Endothelial cell of umbilical vein (primary cell): Measurements from ENCODE around the gene GAL3ST2. TPM values are rescaled to one million over a fixed set of nuclear protein-coding genes. Genes with fewer than 3 reads are reported as not detected.

ENCODE experiments used
- BruUV-seq: library from RNA; stranded (reverse); fragments of 400-500 nt; replicated peaks from 2 replicates; lab custom pipeline; 2021; lab: Mats Ljungman, UMichigan
- CTCF ChIA-PET: fragments of 300-600, 350-600 bp; sonication (Branson Sonifier 250); formaldehyde crosslinking; loops from one replicate; lab custom pipeline; 2021; ENCODE audit warnings: antibody characterized with exemption, inconsistent platforms; lab: Charles Lee
- POLR2A ChIA-PET: fragments of 300-600, 350-600 bp; sonication (Branson Sonifier 250); formaldehyde crosslinking; loops from one replicate; lab custom pipeline; 2021; ENCODE audit warnings: antibody characterized with exemption, inconsistent platforms; lab: Charles Lee
- DNase-seq: peaks from one replicate; pipeline ENCODE4 v3.0.0-alpha.2; 2011; ENCODE audit warnings: low read depth, low spot score
- FAIRE-seq: peaks from 2 replicates; lab custom pipeline; 2011; peaks lifted over from hg19 to GRCh38; lab: Jason Lieb, UNC
- H2AFZ ChIP-seq: 2 replicates; pipeline ENCODE4 v1.6.0; 2012; ENCODE audit warnings: low read depth, low read length, control low read depth, inconsistent platforms
- H3K27ac ChIP-seq: 2 replicates; pipeline ENCODE4 v1.5.1; 2011; ENCODE audit warnings: low read depth, mild to moderate bottlenecking, control low read depth, low read length, moderate library complexity; ENCODE audit not compliant: insufficient read depth
- H3K27me3 ChIP-seq, 2 experiments: 2 replicates each; pipeline versions ENCODE4 v1.6.0 to v1.6.1; 2011; ENCODE audit warnings: low read length in 2 of 2, mixed read lengths in 1 of 2; ENCODE audit not compliant: control insufficient read depth in 2 of 2, insufficient read depth in 2 of 2
- H3K36me3 ChIP-seq, 2 experiments: 2 replicates in 1 of 2; 3 replicates in 1 of 2; pipeline ENCODE4 v1.5.1; 2011; ENCODE audit warnings: low read length in 2 of 2, mild to moderate bottlenecking in 1 of 2, moderate library complexity in 1 of 2; ENCODE audit not compliant: control insufficient read depth in 2 of 2, insufficient read depth in 2 of 2; ENCODE audit errors: extremely low read depth in 1 of 2
- H3K4me1 ChIP-seq: 3 replicates; pipeline ENCODE4 v1.5.1; 2011; ENCODE audit warnings: mild to moderate bottlenecking, low read length; ENCODE audit not compliant: control insufficient read depth, insufficient read depth; ENCODE audit errors: extremely low read depth
- H3K4me2 ChIP-seq: 2 replicates; pipeline ENCODE4 v1.6.1; 2011; ENCODE audit warnings: low read length, control low read depth, mixed read lengths; ENCODE audit not compliant: insufficient read depth
- H3K4me3 ChIP-seq, 3 experiments: fragments of 200-600 bp in 1 of 3; sonication (generic), shearing (Covaris generic) in 1 of 3; replicated peaks in 1 of 3; 2 replicates each; pipeline ENCODE4 v1.5.1; 2011 to 2016; ENCODE audit warnings: control low read depth in 3 of 3, low read length in 3 of 3, mild to moderate bottlenecking in 2 of 3, inconsistent platforms in 1 of 3, low read depth in 1 of 3, moderate library complexity in 1 of 3; ENCODE audit not compliant: insufficient read depth in 1 of 3
- H3K79me2 ChIP-seq: 2 replicates; pipeline ENCODE4 v1.6.0; 2012; ENCODE audit warnings: low read length, inconsistent platforms; ENCODE audit not compliant: control insufficient read depth, insufficient read depth
- H3K9ac ChIP-seq: replicated peaks from 2 replicates; pipeline ENCODE3; 2011; ENCODE audit warnings: low read length, control low read depth; ENCODE audit not compliant: insufficient read depth; ENCODE audit errors: extremely low read depth
- H3K9me1 ChIP-seq: replicated peaks from 3 replicates; pipeline ENCODE4 v1.6.0; 2011; ENCODE audit warnings: mild to moderate bottlenecking, low read length; ENCODE audit not compliant: control insufficient read depth, insufficient read depth; ENCODE audit errors: extremely low read depth
- H3K9me3 ChIP-seq: replicated peaks from 2 replicates; pipeline ENCODE4 v1.5.1; 2012; ENCODE audit warnings: low read length, inconsistent platforms; ENCODE audit not compliant: control insufficient read depth, insufficient read depth
- H4K20me1 ChIP-seq: replicated peaks from 2 replicates; pipeline ENCODE3; 2011; ENCODE audit warnings: mild to moderate bottlenecking, low read length; ENCODE audit not compliant: control insufficient read depth, insufficient read depth; ENCODE audit errors: extremely low read depth
- EZH2 ChIP-seq: IDR thresholded peaks from 2 replicates; pipeline ENCODE4 v1.6.1; 2012; ENCODE audit warnings: borderline replicate concordance, low read depth, mild to moderate bottlenecking, moderate library complexity, low read length, inconsistent platforms; ENCODE audit not compliant: severe bottlenecking
- FOS ChIP-seq: IDR thresholded peaks from 2 replicates; pipeline ENCODE4 v1.6.1; 2011; ENCODE audit warnings: mild to moderate bottlenecking, low read length, moderate library complexity, borderline replicate concordance; ENCODE audit not compliant: insufficient read depth
- GATA2 ChIP-seq: IDR thresholded peaks from 2 replicates; pipeline ENCODE4 v1.7.0; 2011; ENCODE audit warnings: low read depth, mild to moderate bottlenecking, moderate library complexity, mixed read lengths, low read length; ENCODE audit not compliant: insufficient read length, insufficient read depth
- JUN ChIP-seq: IDR thresholded peaks from 2 replicates; pipeline ENCODE4 v1.6.1; 2011; ENCODE audit warnings: borderline replicate concordance, low read depth; ENCODE audit not compliant: insufficient read length, insufficient read depth
- MYC ChIP-seq: IDR thresholded peaks from one replicate; pipeline ENCODE4 v1.6.1; 2011; ENCODE audit warnings: mild to moderate bottlenecking, low read depth, low read length
- POLR2A ChIP-seq: IDR thresholded peaks from 2 replicates; pipeline ENCODE4 v1.6.1; 2012; ENCODE audit warnings: low read depth, mild to moderate bottlenecking, control low read depth, low read length
- POLR2AphosphoS5 ChIP-seq: IDR thresholded peaks from 2 replicates; pipeline ENCODE4 v1.6.1; 2012; ENCODE audit warnings: low read depth, mild to moderate bottlenecking, control low read depth, low read length, moderate library complexity; ENCODE audit not compliant: insufficient read depth
- dilution Hi-C: fragments of 300-500 bp; cut with MboI; formaldehyde crosslinking; loops from one replicate; pipeline ENCODE4 v1.15.0; 2019; ENCODE audit warnings: low sequenced_read_pairs; ENCODE audit not compliant: extremely low pct_ligation_motif_present
- intact Hi-C: fragments of 100-400 bp; cut with micrococcal nuclease; formaldehyde crosslinking; loops from one replicate; pipeline ENCODE4 v1.10.0; 2022
- polyA plus RNA-seq, 4 experiments: library from polyadenylated mRNA; depleted of rRNA in 3 of 4; stranded (reverse) in 3 of 4; unstranded in 1 of 4; fragments of >200 nt; gene quantifications; 2 replicates each; pipeline versions ENCODE4 v1.2.1 to v1.2.3, GENCODE V29; 2011 to 2012; ENCODE audit warnings: missing spikeins in 1 of 4
- total RNA-seq: library from RNA; stranded (reverse); gene quantifications from 2 replicates; pipeline ENCODE4 v1.2.3, GENCODE V29; 2021
- TF ChIP-seq, protein P1 (sequence below): IDR thresholded peaks from 2 replicates; pipeline ENCODE4 v1.6.1; 2011; ENCODE audit not compliant: insufficient read depth, insufficient read length
- TF ChIP-seq, protein P2 (sequence below), 2 donors: IDR thresholded peaks; 1 replicate in 1 of 2; 2 replicates in 1 of 2; pipeline ENCODE4 v1.5.1; 2011; ENCODE audit warnings: low read length in 2 of 2, mild to moderate bottlenecking in 2 of 2, moderate library complexity in 2 of 2, control low read depth in 1 of 2, inconsistent platforms in 1 of 2, low read depth in 1 of 2; ENCODE audit not compliant: insufficient read depth in 1 of 2; ENCODE audit errors: extremely low read depth in 1 of 2

The GAL3ST2 gene
- total and polyA plus RNA-seq, 2 donors (not counting 3 experiments of a cell fraction or from before 2014, with no cell fraction given) = not detected

DNA sequence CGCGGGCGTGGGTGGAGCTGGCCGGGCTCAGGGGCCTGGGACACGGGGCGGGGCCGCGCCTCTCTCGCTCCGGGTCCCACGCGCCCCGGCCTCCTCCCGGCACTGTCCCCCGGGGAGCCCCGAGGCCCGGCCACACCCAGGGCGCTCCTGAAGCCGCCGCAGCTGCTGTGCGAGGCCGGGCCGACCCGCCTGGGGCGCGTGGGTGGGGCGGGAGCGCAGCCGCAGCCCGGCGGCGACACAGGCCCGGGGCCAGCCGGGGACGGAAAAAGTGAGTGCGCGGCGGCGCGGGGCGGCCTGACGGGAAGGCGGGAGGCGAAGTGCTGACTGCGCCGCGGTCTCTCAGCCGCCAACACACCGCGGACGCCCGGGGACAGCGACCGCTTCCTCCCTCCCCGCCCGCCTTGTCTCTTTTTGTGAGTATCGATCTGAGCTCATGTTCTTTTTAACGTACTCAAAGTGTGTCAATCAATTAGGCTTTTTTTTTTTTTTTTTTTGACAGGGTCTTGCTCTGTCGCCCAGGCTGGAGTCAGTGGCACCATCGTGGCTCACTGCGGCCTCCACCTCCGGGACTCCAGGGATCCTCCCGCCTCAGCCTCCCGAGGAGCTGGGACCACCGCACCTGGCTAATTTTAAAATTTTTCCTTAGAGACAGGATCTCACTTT, 67.6 kb downstream of the GAL3ST2 start:
- FAIRE-seq (peak; percentile 63), DNase-seq (peak; percentile 44)
- BruUV-seq = no TSS peak
- ChIA-PET POLR2A (interaction anchor here (0.6 kb wide), 1 partner anchor 625 kb away, joined by 5 read pairs; no protein-coding TSS in a partner anchor), CTCF (interaction anchor here (1.0 kb wide), 1 partner anchor 16 kb away, joined by 4 read pairs; no protein-coding TSS in a partner anchor)
- peak overlapping the region; percentile 72 for H3K4me2 ChIP-seq
- H3K4me3 ChIP-seq = peak overlapping the region in 2 of 3 experiments; percentile 14 to 40
- TF ChIP-seq MYC (no peak), POLR2AphosphoS5 (no peak), POLR2A (no peak), JUN (no peak), FOS (no peak), EZH2 (no peak), GATA2 (no peak)
- TF ChIP-seq, protein P1, sequence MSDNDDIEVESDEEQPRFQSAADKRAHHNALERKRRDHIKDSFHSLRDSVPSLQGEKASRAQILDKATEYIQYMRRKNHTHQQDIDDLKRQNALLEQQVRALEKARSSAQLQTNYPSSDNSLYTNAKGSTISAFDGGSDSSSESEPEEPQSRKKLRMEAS = no peak
- TF ChIP-seq, protein P2, sequence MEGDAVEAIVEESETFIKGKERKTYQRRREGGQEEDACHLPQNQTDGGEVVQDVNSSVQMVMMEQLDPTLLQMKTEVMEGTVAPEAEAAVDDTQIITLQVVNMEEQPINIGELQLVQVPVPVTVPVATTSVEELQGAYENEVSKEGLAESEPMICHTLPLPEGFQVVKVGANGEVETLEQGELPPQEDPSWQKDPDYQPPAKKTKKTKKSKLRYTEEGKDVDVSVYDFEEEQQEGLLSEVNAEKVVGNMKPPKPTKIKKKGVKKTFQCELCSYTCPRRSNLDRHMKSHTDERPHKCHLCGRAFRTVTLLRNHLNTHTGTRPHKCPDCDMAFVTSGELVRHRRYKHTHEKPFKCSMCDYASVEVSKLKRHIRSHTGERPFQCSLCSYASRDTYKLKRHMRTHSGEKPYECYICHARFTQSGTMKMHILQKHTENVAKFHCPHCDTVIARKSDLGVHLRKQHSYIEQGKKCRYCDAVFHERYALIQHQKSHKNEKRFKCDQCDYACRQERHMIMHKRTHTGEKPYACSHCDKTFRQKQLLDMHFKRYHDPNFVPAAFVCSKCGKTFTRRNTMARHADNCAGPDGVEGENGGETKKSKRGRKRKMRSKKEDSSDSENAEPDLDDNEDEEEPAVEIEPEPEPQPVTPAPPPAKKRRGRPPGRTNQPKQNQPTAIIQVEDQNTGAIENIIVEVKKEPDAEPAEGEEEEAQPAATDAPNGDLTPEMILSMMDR (IDR thresholded peaks at IDR 0.05; ENCODE audit: extremely low read depth in 1 of 2, insufficient read depth in 1 of 2, low read depth in 1 of 2, low read length in 2 of 2) = no peak
- H3K36me3 ChIP-seq = no peaks in the 10 kb centered on the region
- no peaks in the 10 kb centered on the region for H4K20me1 ChIP-seq
- dilution Hi-C loops = no loop called here
- no peaks in the 10 kb centered on the region for H3K9me3 ChIP-seq
- H2AFZ ChIP-seq = peak overlapping the region; percentile 41
- intact Hi-C loops = no loop called here
- H3K9ac ChIP-seq = peak overlapping the region; percentile 23
- no peaks in the 10 kb centered on the region for H3K79me2 ChIP-seq
- no peaks in the 10 kb centered on the region for H3K9me1 ChIP-seq
- peaks cover 7% of the 10 kb centered on the region for H3K4me1 ChIP-seq
- no peak overlapping the region for H3K27ac ChIP-seq
- H3K27me3 ChIP-seq = peaks cover 0 to 4% of the 10 kb centered on the region in 2 experiments
